ENCODE data around the gene ACP1. TPM values are rescaled to one million over a fixed set of nuclear protein-coding genes. Genes with fewer than 3 reads are reported as not detected.

The ACP1 gene
- total RNA-seq, 1 experiment from 2014 or later, result 90.9 TPM

DNA sequence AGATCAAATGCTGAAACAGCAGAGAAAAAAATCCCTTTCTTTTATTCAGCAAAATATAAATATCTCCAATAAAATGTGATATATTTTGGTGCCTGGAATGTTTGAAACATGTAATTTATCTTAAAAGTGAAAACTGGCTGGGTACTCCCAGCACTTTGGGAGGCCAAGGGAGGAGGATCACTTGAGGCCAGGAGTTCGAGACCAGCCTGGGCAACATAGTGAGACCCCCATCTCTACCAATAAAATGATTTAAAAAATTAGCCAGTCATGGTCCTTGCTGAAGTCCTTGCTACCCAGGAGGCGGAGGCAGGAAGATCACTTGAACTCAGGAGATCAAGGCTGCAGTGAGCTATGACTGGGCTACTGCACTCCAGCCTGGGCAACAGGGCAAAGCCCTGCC, 9.6 kb upstream of the ACP1 start:
- H3K27ac ChIP-seq (ENCODE audit: low read length), result no peak overlapping the region
- in situ Hi-C loops (cut with HindIII; ENCODE audit: low pct_unique_long_range_greater_than_20kb, low sequenced_read_pairs) (no loop called here), intact Hi-C loops (cut with micrococcal nuclease; ENCODE audit: unreplicated experiment) (no loop called here)
- H3K9me3 ChIP-seq (ENCODE audit: control insufficient read depth, insufficient read depth, low read depth, low read length), result peaks cover 17% of the 10 kb centered on the region
- DNase-seq (ENCODE audit: low read depth, low spot score) (no peak), ATAC-seq (no peak)
- no peaks in the 10 kb centered on the region for H3K4me1 ChIP-seq (ENCODE audit: control insufficient read depth, insufficient read depth, low read length)
- H3K36me3 ChIP-seq (ENCODE audit: control insufficient read depth, insufficient read depth, low read length), result no peaks in the 10 kb centered on the region
- ChIA-PET CTCF (no interaction called here), POLR2A (interaction anchor here (0.5 kb wide), 1 partner anchor 27 kb away, joined by 4 read pairs; no protein-coding TSS in a partner anchor)
- no peaks in the 10 kb centered on the region for H3K27me3 ChIP-seq (ENCODE audit: control insufficient read depth, insufficient read depth, low read length)
- H3K4me3 ChIP-seq (ENCODE audit: low read depth in 2 of 2, low read length in 2 of 2), result no peak overlapping the region
- BruUV-seq (replicated peaks), result no TSS peak
- TF ChIP-seq, protein P1, sequence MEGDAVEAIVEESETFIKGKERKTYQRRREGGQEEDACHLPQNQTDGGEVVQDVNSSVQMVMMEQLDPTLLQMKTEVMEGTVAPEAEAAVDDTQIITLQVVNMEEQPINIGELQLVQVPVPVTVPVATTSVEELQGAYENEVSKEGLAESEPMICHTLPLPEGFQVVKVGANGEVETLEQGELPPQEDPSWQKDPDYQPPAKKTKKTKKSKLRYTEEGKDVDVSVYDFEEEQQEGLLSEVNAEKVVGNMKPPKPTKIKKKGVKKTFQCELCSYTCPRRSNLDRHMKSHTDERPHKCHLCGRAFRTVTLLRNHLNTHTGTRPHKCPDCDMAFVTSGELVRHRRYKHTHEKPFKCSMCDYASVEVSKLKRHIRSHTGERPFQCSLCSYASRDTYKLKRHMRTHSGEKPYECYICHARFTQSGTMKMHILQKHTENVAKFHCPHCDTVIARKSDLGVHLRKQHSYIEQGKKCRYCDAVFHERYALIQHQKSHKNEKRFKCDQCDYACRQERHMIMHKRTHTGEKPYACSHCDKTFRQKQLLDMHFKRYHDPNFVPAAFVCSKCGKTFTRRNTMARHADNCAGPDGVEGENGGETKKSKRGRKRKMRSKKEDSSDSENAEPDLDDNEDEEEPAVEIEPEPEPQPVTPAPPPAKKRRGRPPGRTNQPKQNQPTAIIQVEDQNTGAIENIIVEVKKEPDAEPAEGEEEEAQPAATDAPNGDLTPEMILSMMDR (IDR thresholded peaks at IDR 0.05), result no peak
- TF ChIP-seq SIN3A (IDR thresholded peaks at IDR 0.05; ENCODE audit: borderline replicate concordance, insufficient read depth, low read depth, low read length), result no peak
- TF ChIP-seq POLR2AphosphoS5 (IDR thresholded peaks at IDR 0.05; ENCODE audit: low read depth, low read length), result no peak
- TF ChIP-seq TCF7L2 (IDR thresholded peaks at IDR 0.05; ENCODE audit: low read depth, low read length), result no peak
- TF ChIP-seq, protein P2, sequence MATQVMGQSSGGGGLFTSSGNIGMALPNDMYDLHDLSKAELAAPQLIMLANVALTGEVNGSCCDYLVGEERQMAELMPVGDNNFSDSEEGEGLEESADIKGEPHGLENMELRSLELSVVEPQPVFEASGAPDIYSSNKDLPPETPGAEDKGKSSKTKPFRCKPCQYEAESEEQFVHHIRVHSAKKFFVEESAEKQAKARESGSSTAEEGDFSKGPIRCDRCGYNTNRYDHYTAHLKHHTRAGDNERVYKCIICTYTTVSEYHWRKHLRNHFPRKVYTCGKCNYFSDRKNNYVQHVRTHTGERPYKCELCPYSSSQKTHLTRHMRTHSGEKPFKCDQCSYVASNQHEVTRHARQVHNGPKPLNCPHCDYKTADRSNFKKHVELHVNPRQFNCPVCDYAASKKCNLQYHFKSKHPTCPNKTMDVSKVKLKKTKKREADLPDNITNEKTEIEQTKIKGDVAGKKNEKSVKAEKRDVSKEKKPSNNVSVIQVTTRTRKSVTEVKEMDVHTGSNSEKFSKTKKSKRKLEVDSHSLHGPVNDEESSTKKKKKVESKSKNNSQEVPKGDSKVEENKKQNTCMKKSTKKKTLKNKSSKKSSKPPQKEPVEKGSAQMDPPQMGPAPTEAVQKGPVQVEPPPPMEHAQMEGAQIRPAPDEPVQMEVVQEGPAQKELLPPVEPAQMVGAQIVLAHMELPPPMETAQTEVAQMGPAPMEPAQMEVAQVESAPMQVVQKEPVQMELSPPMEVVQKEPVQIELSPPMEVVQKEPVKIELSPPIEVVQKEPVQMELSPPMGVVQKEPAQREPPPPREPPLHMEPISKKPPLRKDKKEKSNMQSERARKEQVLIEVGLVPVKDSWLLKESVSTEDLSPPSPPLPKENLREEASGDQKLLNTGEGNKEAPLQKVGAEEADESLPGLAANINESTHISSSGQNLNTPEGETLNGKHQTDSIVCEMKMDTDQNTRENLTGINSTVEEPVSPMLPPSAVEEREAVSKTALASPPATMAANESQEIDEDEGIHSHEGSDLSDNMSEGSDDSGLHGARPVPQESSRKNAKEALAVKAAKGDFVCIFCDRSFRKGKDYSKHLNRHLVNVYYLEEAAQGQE (IDR thresholded peaks at IDR 0.05; ENCODE audit: insufficient read depth in 1 of 2, low read depth in 2 of 2, low read length in 1 of 2), result no peak

DNA sequence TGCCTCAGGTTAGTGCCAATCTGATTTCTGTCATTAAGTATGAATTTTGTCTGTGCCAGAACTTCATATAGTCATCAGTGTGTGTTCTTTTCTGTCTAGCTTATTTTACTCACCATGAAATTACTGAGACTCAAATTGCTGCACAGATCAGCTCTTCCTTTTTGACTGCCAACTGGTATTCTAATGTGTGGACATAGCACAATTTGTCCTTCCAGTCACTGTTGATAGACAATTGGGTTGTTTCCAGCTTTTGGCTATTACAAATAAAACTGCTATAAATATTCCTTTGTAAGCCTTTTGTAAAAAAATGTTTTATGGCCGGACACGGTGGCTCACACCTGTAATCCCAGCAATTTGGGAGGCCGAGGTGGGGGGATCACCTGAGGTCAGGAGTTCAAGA, 8.7 kb upstream of the ACP1 start:
- CTCF ChIA-PET, result no interaction called here
- in situ Hi-C loops (cut with HindIII; ENCODE audit: low pct_unique_long_range_greater_than_20kb, low sequenced_read_pairs), result no loop called here
- H3K4me3 ChIP-seq (ENCODE audit: low read depth in 2 of 2, low read length in 2 of 2), result no peak overlapping the region
- intact Hi-C loops (cut with micrococcal nuclease; ENCODE audit: unreplicated experiment), result no loop called here
- no peak overlapping the region for H3K27ac ChIP-seq (ENCODE audit: low read length)
- DNase-seq (ENCODE audit: low read depth, low spot score) (no peak), ATAC-seq (no peak)
- H3K9me3 ChIP-seq (ENCODE audit: control insufficient read depth, insufficient read depth, low read depth, low read length), result peaks cover 17% of the 10 kb centered on the region
- POLR2A ChIA-PET, result no interaction called here
- no peaks in the 10 kb centered on the region for H3K36me3 ChIP-seq (ENCODE audit: control insufficient read depth, insufficient read depth, low read length)
- H3K4me1 ChIP-seq (ENCODE audit: control insufficient read depth, insufficient read depth, low read length), result no peaks in the 10 kb centered on the region
- TF ChIP-seq, protein P2 (IDR thresholded peaks at IDR 0.05; ENCODE audit: insufficient read depth in 1 of 2, low read depth in 2 of 2, low read length in 1 of 2), result no peak
- TF ChIP-seq SIN3A (IDR thresholded peaks at IDR 0.05; ENCODE audit: borderline replicate concordance, insufficient read depth, low read depth, low read length), result no peak
- no peak for TF ChIP-seq TCF7L2 (IDR thresholded peaks at IDR 0.05; ENCODE audit: low read depth, low read length)
- TF ChIP-seq POLR2AphosphoS5 (IDR thresholded peaks at IDR 0.05; ENCODE audit: low read depth, low read length), result no peak
- TF ChIP-seq, protein P1 (IDR thresholded peaks at IDR 0.05), result no peak
- H3K27me3 ChIP-seq (ENCODE audit: control insufficient read depth, insufficient read depth, low read length), result no peaks in the 10 kb centered on the region
- no TSS peak for BruUV-seq (replicated peaks)

All from Panc1 (cell line).